GM18511 (cell line): Measurements from ENCODE around the gene RPP14.
"Not testable (repeated sequence)": the region's sequence is repeated elsewhere in the genome, so short reads cannot be mapped to it uniquely, and the experiment has no call there.

ENCODE experiments used
- ATAC-seq: cut with Tn5 transposase; IDR thresholded peaks from one replicate; pipeline ENCODE4 v1.9.1; 2021; ENCODE audit warnings: mild to moderate bottlenecking, moderate library complexity; ENCODE audit not compliant: unreplicated experiment

RPP14 gene

GRCh38 chr3:58329922-58330413 lies 23.9 kb downstream of the RPP14 start:
- ATAC-seq: no peak

GRCh38 chr3:58331593-58332152 lies 25.6 kb downstream of the RPP14 start:
- no peak for ATAC-seq

GRCh38 chr3:58332575-58333188 lies 26.6 kb downstream of the RPP14 start, which contains the start of gene PXK:
Gene PXK, plus strand, starts transcription at chr3:58332892. Its CDS starts 97 bp downstream, at chr3:58332989.
- peak; percentile 89 for ATAC-seq

GRCh38 chr3:58333206-58334012 lies 27.4 kb downstream of the RPP14 start:
- ATAC-seq: peak; percentile 46

- ATAC-seq: no peak
Observed at GRCh38 chr3:58334013-58334321, 27.9 kb downstream of the RPP14 start.

GRCh38 chr3:58334506-58334884 lies 28.4 kb downstream of the RPP14 start:
- no peak for ATAC-seq

GRCh38 chr3:58335652-58335947 lies 29.6 kb downstream of the RPP14 start:
- no peak for ATAC-seq

GRCh38 chr3:58336135-58336882 lies 30.3 kb downstream of the RPP14 start:
- no peak for ATAC-seq

GRCh38 chr3:58337190-58337589 lies 31.1 kb downstream of the RPP14 start:
- no peak for ATAC-seq

GRCh38 chr3:58339146-58339545 lies 33.1 kb downstream of the RPP14 start:
- not testable (repeated sequence) for ATAC-seq

GRCh38 chr3:58340594-58341244 lies 34.7 kb downstream of the RPP14 start:
- ATAC-seq: no peak

- ATAC-seq: no peak
Observed at GRCh38 chr3:58341376-58341775, 35.3 kb downstream of the RPP14 start.

GRCh38 chr3:58342676-58343075 lies 36.6 kb downstream of the RPP14 start:
- ATAC-seq: no peak

- no peak for ATAC-seq
Observed at GRCh38 chr3:58345457-58345856, 39.4 kb downstream of the RPP14 start.

- ATAC-seq: no peak
Observed at GRCh38 chr3:58346368-58346767, 40.3 kb downstream of the RPP14 start.

GRCh38 chr3:58347984-58348383 lies 41.9 kb downstream of the RPP14 start:
- ATAC-seq: no peak

GRCh38 chr3:58349792-58350626 lies 44.0 kb downstream of the RPP14 start:
- peak; percentile 78 for ATAC-seq

- ATAC-seq: no peak
Observed at GRCh38 chr3:58350627-58351013, 44.6 kb downstream of the RPP14 start.

- no peak for ATAC-seq
Observed at GRCh38 chr3:58351920-58352319, 45.9 kb downstream of the RPP14 start.

- ATAC-seq: no peak
Observed at GRCh38 chr3:58352626-58353025, 46.6 kb downstream of the RPP14 start.
